GM19099 (cell line): ENCODE results near the gene OR51M1.

Source experiments
- POLR2A ChIP-seq: IDR thresholded peaks from 3 replicates; pipeline ENCODE4 v1.6.1; 2011; ENCODE audit warnings: low read depth; ENCODE audit not compliant: insufficient read length; ENCODE audit errors: extremely low read depth

Gene OR51M1

GRCh38 chr11:5368502-5369043, 15.0 kb upstream of the OR51M1 start:
- no peak for TF ChIP-seq POLR2A

GRCh38 chr11:5369789-5370188, 13.8 kb upstream of the OR51M1 start:
- TF ChIP-seq POLR2A: no peak

- TF ChIP-seq POLR2A: no peak
These were observed 2.8 kb upstream of the OR51M1 start for GRCh38 chr11:5380740-5381342.

- TF ChIP-seq POLR2A: no peak
These were observed 723 bp downstream of the OR51M1 start for GRCh38 chr11:5384335-5384734.

GRCh38 chr11:5390210-5390609, 6.6 kb downstream of the OR51M1 start:
- TF ChIP-seq POLR2A: no peak

GRCh38 chr11:5394091-5394490, 10.5 kb downstream of the OR51M1 start:
- TF ChIP-seq POLR2A: no peak

- TF ChIP-seq POLR2A: no peak
These were observed 15.3 kb downstream of the OR51M1 start for GRCh38 chr11:5398936-5399335.

GRCh38 chr11:5405173-5405572, 21.6 kb downstream of the OR51M1 start:
- TF ChIP-seq POLR2A: no peak

GRCh38 chr11:5420993-5421392, 37.4 kb downstream of the OR51M1 start:
- no peak for TF ChIP-seq POLR2A

GRCh38 chr11:5421811-5422210, 38.2 kb downstream of the OR51M1 start, which contains the start of gene OR51Q1:
OR51Q1 (plus strand) TSS chr11:5422111; CDS start chr11:5422201, 90 bp downstream.
- TF ChIP-seq POLR2A: no peak

- TF ChIP-seq POLR2A: no peak
These were observed 39.5 kb downstream of the OR51M1 start for GRCh38 chr11:5423131-5423530.

- TF ChIP-seq POLR2A: no peak
These were observed 57.8 kb downstream of the OR51M1 start, which contains the start of gene OR51I1 for GRCh38 chr11:5441414-5441813. OR51I1 (minus strand) TSS chr11:5441514; CDS start chr11:5441514, 0 bp downstream.
